GM12865 (cell line): ENCODE data around the gene KRI1.
"Not testable (repeated sequence)": the region's sequence is repeated elsewhere in the genome, so short reads cannot be mapped to it uniquely, and the experiment has no call there.

Experiments used
- DNase-seq: peaks from one replicate; pipeline ENCODE4 v3.0.0; 2010; ENCODE audit warnings: low read depth
- H3K4me3 ChIP-seq: 2 replicates; pipeline ENCODE4 v1.5.1; 2011; ENCODE audit warnings: mild to moderate bottlenecking, low read depth, low read length, control low read depth
- TF ChIP-seq, protein P1 (sequence below): IDR thresholded peaks from 2 replicates; pipeline ENCODE4 v1.5.1; 2011; ENCODE audit warnings: low read length, control low read depth, low read depth, inconsistent platforms; ENCODE audit not compliant: insufficient read depth; ENCODE audit errors: missing control alignments

KRI1 gene

DNA sequence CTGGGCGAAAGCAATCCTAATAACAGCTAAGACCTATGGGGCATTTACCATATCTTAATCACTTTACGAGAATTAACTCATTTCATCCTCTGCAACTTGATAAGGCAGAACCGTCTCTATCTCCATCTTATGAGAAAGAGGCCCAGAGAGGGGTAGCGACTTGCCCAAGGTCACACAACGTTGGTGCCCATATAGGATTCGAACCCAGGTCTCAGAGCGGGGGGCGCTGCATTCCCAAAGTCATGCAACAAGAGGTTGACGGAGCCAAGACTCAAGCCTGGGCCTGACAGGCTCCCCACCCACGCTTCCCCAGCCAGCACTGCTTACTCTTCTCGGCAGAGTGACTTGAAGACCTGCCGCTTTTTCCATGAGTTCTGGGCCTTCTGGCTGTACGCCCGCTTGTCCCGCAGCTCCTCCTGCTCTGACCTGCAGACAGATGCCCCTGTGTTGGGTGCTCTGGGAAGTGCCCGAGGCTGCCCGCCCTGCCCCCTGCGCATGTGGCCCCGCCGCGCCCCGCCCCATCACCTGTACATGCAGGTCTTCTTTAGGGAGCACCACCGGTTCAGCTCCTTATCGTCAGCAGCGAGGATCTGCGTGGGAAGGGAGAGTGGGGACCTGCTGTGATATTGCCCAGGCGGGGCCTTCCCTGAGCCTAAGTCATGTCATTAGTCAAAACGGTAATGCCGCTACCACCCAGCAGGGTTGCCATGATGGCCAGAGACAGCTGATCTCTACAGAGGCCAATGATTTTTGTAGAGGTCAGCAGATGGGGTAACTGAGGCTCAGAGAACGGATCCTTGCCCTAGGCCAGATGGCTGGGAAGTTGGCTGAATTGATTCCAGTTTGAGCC lies 10.8 kb downstream of the KRI1 start:
- H3K4me3 ChIP-seq = no peak overlapping the region
- TF ChIP-seq, protein P1, sequence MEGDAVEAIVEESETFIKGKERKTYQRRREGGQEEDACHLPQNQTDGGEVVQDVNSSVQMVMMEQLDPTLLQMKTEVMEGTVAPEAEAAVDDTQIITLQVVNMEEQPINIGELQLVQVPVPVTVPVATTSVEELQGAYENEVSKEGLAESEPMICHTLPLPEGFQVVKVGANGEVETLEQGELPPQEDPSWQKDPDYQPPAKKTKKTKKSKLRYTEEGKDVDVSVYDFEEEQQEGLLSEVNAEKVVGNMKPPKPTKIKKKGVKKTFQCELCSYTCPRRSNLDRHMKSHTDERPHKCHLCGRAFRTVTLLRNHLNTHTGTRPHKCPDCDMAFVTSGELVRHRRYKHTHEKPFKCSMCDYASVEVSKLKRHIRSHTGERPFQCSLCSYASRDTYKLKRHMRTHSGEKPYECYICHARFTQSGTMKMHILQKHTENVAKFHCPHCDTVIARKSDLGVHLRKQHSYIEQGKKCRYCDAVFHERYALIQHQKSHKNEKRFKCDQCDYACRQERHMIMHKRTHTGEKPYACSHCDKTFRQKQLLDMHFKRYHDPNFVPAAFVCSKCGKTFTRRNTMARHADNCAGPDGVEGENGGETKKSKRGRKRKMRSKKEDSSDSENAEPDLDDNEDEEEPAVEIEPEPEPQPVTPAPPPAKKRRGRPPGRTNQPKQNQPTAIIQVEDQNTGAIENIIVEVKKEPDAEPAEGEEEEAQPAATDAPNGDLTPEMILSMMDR = no peak
- DNase-seq = no peak

DNA sequence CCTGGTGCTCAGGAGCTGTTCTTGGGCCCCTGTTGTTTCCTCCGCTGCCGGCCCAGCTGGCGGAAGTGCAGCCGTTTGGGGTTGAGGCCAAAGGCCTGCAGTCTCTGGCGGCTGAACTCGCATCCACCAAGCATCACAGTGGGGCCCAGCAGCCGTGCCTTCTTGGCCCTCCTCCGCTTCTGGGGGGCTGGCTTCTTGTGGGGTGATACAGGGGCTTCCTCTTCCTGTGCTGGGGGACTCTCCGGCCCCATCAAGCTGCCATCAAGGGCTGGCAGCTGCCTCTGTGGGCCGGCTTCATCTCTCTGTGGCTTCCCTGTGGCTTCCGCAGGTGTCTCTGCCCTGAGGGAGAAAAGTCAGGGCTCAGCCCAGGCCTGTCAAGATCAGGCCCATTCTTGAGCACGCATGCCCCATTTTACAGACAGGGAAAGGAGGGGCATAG lies 11.8 kb downstream of the KRI1 start:
- DNase-seq = peak; percentile 73
- TF ChIP-seq, protein P1 = no peak
- H3K4me3 ChIP-seq = no peak overlapping the region

DNA sequence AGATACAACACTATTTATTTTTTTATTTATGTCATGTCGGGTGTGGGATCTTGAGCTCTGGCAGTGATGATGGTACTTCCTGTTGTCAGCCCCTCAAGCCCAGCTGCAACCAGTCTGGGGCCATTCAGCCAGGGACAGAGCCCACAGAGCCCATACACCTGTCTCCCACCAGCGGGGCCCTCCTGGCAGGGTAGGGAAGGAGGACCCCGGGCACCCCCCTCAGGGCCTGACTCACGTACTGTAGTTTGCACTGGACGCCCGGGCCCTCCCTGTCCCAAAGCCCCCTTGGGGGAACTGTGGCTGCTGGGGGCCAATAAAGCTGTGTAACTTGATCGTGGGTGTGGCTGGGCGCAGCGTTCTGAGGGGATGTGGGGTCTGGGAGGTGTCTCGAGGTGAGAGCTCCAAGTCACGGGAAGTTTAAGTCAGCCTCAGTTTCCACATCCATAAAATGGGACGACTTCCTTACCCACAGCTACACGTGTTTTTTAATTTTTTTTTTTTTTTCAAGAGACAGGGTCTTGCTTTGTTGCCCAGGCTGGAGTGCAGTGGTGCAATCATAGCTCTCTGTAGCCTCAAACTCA lies 12.6 kb downstream of the KRI1 start:
- no peak overlapping the region for H3K4me3 ChIP-seq
- no peak for DNase-seq
- TF ChIP-seq, protein P1 = no peak

DNA sequence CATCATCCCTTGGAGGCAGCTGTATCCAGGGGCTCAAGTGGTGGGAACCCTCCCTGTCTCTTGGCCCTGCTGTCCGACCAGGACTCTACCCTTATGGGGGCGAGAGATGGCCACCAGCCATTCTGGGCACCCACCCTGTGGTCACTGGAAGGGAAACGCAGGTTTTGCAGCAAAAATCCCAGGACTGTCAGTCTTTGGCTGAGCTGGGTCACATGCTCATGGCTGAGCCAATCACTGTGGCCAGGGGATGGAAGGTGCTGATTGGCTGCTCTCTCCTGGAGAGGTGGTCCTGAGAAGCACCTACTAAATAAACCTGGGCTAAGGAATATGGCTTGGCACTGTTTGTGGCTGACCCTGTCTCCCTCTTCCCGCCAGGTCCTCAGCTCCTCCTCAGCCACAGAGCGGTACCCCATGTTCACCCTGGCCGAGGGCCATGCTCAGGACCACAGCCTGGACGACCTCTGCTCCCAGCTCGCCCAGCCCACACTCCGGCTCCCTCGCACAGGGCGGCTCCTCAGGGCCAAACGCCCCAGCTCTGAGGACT lies 13.2 kb downstream of the KRI1 start:
- DNase-seq = peak; percentile 40

DNA sequence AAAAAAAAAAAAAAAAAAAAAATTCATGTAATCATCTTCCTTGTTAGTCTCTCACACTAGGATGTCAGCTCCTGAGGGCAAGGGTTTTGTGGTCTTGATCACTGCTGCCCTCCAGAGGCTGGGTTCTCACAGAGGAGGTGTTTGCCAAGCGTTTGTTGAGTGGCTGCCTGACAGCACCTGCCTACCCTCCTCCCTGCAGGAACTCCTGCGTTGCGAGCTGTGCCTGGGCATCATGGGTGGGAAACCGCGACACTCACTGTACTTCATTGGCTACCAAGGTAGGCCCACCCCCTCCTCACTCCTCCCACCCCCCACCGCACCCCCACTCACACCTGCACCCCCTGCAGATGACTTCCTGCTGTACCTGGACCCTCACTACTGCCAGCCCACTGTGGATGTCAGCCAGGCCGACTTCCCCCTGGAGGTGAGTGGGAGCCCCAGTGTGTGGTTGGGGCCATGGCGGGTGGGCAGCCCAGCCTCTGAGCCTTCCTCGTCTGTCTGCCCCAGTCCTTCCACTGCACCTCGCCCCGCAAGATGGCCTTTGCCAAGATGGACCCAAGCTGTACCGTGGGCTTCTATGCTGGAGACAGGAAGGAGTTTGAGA lies 14.0 kb downstream of the KRI1 start:
- TF ChIP-seq, protein P1 = no peak
- DNase-seq = peak; percentile 56

More for the DNA sequence above, 13.2 kb downstream of the KRI1 start:
- TF ChIP-seq, protein P1 = no peak
- H3K4me3 ChIP-seq = no peak overlapping the region

DNA sequence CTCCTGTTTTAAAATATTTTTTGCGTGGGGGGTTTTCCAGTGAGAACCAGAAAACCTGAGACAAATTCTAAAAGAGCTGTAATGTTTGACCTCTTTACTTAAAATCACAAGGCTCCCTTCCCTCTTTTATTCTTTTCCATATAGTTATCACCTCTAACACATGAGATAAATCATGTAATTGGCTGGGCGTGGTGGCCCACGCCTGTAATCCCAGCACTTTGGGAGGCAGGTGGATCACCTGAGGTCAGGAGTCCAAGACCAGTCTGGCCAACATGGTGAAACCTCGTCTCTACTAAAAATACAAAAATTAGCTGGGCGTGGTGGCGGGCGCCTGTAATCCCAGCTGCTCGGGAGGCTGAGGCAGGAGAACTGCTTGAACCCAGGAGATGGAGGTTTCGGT lies 14.8 kb downstream of the KRI1 start:
- not testable (repeated sequence) for H3K4me3 ChIP-seq, DNase-seq

More for the DNA sequence above, 14.0 kb downstream of the KRI1 start:
- no peak overlapping the region for H3K4me3 ChIP-seq

DNA sequence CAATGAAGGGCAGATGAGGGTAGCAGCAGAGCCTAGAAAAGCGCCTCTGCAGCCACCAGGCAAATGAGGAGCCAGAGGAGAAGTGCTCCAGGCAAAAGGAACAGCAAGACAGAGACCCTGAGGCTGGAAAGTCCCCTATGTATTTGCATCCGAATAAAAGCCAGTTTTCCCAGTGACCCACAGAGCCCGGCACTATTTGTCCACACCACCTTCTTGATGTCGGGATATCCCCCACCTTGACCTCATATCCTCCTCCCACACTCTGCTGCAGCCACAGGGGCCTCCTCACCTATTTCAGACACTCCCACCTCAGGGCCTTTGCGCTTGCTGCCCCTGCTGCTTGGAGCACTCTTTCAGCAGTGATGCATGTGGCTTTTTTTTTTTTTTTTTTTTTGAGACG lies 15.5 kb downstream of the KRI1 start:
- DNase-seq = peak; percentile 45
- H3K4me3 ChIP-seq = no peak overlapping the region
- TF ChIP-seq, protein P1 = no peak
